Measurements from ENCODE around the gene TMEM208. TPM values are rescaled to one million over a fixed set of nuclear protein-coding genes. Genes with fewer than 3 reads are reported as not detected.

TMEM208 gene
- total and polyA plus RNA-seq, 12 donors: 7.6 to 92.0 (median 13.0) TPM

- H3K4me1 ChIP-seq: peaks cover 0 to 10% (median 0%) of the 10 kb centered on the region in 9 donors
- TF ChIP-seq CTCF (IDR thresholded peaks at IDR 0.05): no peak
- no peaks in the 10 kb centered on the region for H3K9me3 ChIP-seq
- intact Hi-C loops (cut with DNase I): loop anchor here in 3 of 10 donors (10.0 kb wide), 3 partner anchors 83 to 143 kb away; partner anchors contain the start of genes TPPP3 (in 1 of the 3) and ZDHHC1 (in 1 of the 3)
- peaks cover 0 to 8% (median 0%) of the 10 kb centered on the region in 9 donors for H3K36me3 ChIP-seq
- DNase-seq (no peak), ATAC-seq (no peak)
- no peak overlapping the region for H3K27ac ChIP-seq
- 94 to 95% methylated on average over 4 of the region's 4 CpGs for WGBS, 2 donors
- no peaks in the 10 kb centered on the region for H3K27me3 ChIP-seq
- H3K4me3 ChIP-seq: no peak overlapping the region
Measured at GRCh38 chr16:67271446-67271845, 44.5 kb downstream of the TMEM208 start.

- Histone ChIP-seq H3K27ac (no peak overlapping the region), H3K36me3 (peaks cover 0 to 8% (median 0%) of the 10 kb centered on the region in 9 donors), H3K4me1 (peaks cover 0 to 29% (median 8%) of the 10 kb centered on the region in 9 donors), H3K4me3 (no peak overlapping the region), H3K9me3 (no peaks in the 10 kb centered on the region), H3K27me3 (no peaks in the 10 kb centered on the region)
- 88 to 94% methylated on average over 2 of the region's 2 CpGs for WGBS, 2 donors
- no peak for DNase-seq
- no peak for TF ChIP-seq CTCF (IDR thresholded peaks at IDR 0.05)
- intact Hi-C loops (cut with DNase I): loop anchor here in 4 of 10 donors (5.0 to 10.0 kb wide), 5 partner anchors 79 to 139 kb away; partner anchors contain the start of genes TPPP3 (in 2 of the 4) and ZDHHC1 (in 1 of the 4)
- no peak for ATAC-seq
Measured at GRCh38 chr16:67275321-67275720, 48.4 kb downstream of the TMEM208 start.

- Histone ChIP-seq H3K4me3 (no peak overlapping the region), H3K4me1 (peaks cover 0 to 29% (median 8%) of the 10 kb centered on the region in 9 donors), H3K27ac (peak overlapping the region in 5 of 10 donors; percentile 14 to 51 (median 39)), H3K9me3 (no peaks in the 10 kb centered on the region), H3K27me3 (no peaks in the 10 kb centered on the region), H3K36me3 (peaks cover 0 to 8% (median 0%) of the 10 kb centered on the region in 9 donors)
- TF ChIP-seq CTCF (IDR thresholded peaks at IDR 0.05): no peak
- DNase-seq: no peak
- 87 to 96% methylated on average over 4 of the region's 4 CpGs for WGBS, 2 donors
- peak in 3 of 8 donors; percentile 42 to 69 (median 55) for ATAC-seq
- intact Hi-C loops (cut with DNase I): loop anchor here in 4 of 10 donors (5.0 to 10.0 kb wide), 5 partner anchors 77 to 137 kb away; partner anchors contain the start of genes TPPP3 (in 2 of the 4) and ZDHHC1 (in 1 of the 4)
Measured at GRCh38 chr16:67277294-67277998, 50.5 kb downstream of the TMEM208 start.

GRCh38 chr16:67277999-67278772, 51.3 kb downstream of the TMEM208 start:
- ATAC-seq: peak in 3 of 8 donors; percentile 27 to 43 (median 37)
- peak overlapping the region in 9 of 10 donors; percentile 36 to 62 (median 56) for H3K4me3 ChIP-seq

More at GRCh38 chr16:67277999-67278772, 51.3 kb downstream of the TMEM208 start:
- no peaks in the 10 kb centered on the region for H3K9me3 ChIP-seq
- 79 to 83% methylated on average over 13 of the region's 13 CpGs for WGBS, 2 donors
- H3K27me3 ChIP-seq: no peaks in the 10 kb centered on the region
- H3K4me1 ChIP-seq: peaks cover 0 to 29% (median 8%) of the 10 kb centered on the region in 9 donors
- DNase-seq: no peak
- TF ChIP-seq CTCF (IDR thresholded peaks at IDR 0.05): no peak
- intact Hi-C loops (cut with DNase I): loop anchor here in 4 of 10 donors (5.0 to 10.0 kb wide), 5 partner anchors 77 to 137 kb away; partner anchors contain the start of genes TPPP3 (in 2 of the 4) and ZDHHC1 (in 1 of the 4)
- H3K36me3 ChIP-seq: peaks cover 0 to 8% (median 0%) of the 10 kb centered on the region in 9 donors
- peak overlapping the region in 7 of 10 donors; percentile 16 to 72 (median 43) for H3K27ac ChIP-seq
